Erythroblast (primary cell): ENCODE results near the gene PRR30.

ENCODE experiments used
- GATA1 ChIP-seq: IDR thresholded peaks from 2 replicates; pipeline ENCODE4 v1.6.1; 2011; ENCODE audit warnings: low read depth, mild to moderate bottlenecking, control low read depth, low read length, moderate library complexity
- POLR2A ChIP-seq: IDR thresholded peaks from 2 replicates; pipeline ENCODE4 v1.6.1; 2011; ENCODE audit warnings: mild to moderate bottlenecking, low read length

- TF ChIP-seq POLR2A (no peak), GATA1 (no peak)
These were observed 11.5 kb upstream of the PRR30 start for GRCh38 chr2:27150639-27151230.
